ENCODE measurements around the gene PRG3.
A peak's percentile ranks its signal among the peaks of the same experiment; 100 is the strongest.

DNA sequence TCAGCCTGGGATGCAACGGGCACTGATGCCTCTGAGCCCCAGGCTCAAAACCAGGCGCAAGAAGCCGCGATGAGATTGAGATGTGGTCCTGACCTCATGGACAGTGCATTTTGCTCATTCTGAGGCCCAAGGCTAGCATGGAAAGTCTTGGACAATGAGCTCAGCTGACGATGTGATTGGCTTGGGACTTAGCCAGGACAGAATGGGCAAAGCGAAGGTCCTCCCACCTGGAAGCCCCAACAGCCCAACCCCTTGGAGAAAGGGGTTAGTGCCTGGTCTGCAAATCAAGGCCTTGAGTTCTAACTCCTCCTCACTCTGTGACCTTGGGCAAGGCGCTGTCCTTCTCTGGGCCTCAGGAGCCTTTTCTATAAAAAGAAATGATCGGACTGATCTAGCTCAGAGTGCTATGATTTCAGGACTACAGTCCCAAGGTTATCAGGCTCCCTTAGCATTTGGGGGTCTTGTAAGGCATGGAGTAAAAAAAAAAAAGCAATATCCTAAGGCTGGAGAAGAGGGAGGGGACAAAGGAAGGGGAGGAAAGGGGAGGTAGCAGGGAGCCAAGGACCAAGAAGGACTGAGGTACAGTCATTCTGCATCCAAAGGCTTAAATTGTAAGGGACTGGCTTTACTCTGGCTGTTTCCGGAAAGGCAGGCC lies 43.3 kb upstream of the PRG3 start:
- no peak for TF ChIP-seq EZH2 (IDR thresholded peaks at IDR 0.05; ENCODE audit: borderline replicate concordance, low read depth, low read length, severe bottlenecking)
- TF ChIP-seq, protein P1, sequence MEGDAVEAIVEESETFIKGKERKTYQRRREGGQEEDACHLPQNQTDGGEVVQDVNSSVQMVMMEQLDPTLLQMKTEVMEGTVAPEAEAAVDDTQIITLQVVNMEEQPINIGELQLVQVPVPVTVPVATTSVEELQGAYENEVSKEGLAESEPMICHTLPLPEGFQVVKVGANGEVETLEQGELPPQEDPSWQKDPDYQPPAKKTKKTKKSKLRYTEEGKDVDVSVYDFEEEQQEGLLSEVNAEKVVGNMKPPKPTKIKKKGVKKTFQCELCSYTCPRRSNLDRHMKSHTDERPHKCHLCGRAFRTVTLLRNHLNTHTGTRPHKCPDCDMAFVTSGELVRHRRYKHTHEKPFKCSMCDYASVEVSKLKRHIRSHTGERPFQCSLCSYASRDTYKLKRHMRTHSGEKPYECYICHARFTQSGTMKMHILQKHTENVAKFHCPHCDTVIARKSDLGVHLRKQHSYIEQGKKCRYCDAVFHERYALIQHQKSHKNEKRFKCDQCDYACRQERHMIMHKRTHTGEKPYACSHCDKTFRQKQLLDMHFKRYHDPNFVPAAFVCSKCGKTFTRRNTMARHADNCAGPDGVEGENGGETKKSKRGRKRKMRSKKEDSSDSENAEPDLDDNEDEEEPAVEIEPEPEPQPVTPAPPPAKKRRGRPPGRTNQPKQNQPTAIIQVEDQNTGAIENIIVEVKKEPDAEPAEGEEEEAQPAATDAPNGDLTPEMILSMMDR (IDR thresholded peaks at IDR 0.05; ENCODE audit: extremely low read depth in 1 of 2, insufficient read depth in 1 of 2, low read depth in 1 of 2, low read length in 2 of 2) = no peak
- TF ChIP-seq, protein P2, sequence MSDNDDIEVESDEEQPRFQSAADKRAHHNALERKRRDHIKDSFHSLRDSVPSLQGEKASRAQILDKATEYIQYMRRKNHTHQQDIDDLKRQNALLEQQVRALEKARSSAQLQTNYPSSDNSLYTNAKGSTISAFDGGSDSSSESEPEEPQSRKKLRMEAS (IDR thresholded peaks at IDR 0.05; ENCODE audit: insufficient read depth, insufficient read length) = no peak
- TF ChIP-seq FOS (IDR thresholded peaks at IDR 0.05; ENCODE audit: borderline replicate concordance, insufficient read depth, low read length) = no peak
- TF ChIP-seq POLR2A (IDR thresholded peaks at IDR 0.05; ENCODE audit: low read depth, low read length) = peak; percentile 14
- no peak for TF ChIP-seq POLR2AphosphoS5 (IDR thresholded peaks at IDR 0.05; ENCODE audit: insufficient read depth, low read depth, low read length)
- no peak for TF ChIP-seq JUN (IDR thresholded peaks at IDR 0.05; ENCODE audit: borderline replicate concordance, insufficient read depth, insufficient read length, low read depth)
- no peak for TF ChIP-seq MYC (IDR thresholded peaks at IDR 0.05; ENCODE audit: low read depth, low read length)
- TF ChIP-seq GATA2 (IDR thresholded peaks at IDR 0.05; ENCODE audit: insufficient read depth, insufficient read length, low read depth, low read length) = no peak

Measured in endothelial cell of umbilical vein (primary cell).